ENCODE results near the gene CLASP1.
A peak's percentile ranks its signal among the peaks of the same experiment; 100 is the strongest.
"Not testable (repeated sequence)": the region's sequence is repeated elsewhere in the genome, so short reads cannot be mapped to it uniquely, and the experiment has no call there.

CLASP1 gene

GRCh38 chr2:121671621-121672020 lies 22.4 kb upstream of the CLASP1 start:
- Mint-ChIP-seq H3K9me3 (peaks cover 22 to 27% of the 10 kb centered on the region in 2 donors), H3K36me3 (peaks cover 3 to 21% of the 10 kb centered on the region in 2 donors)
- DNase-seq; H3K4me3 Mint-ChIP-seq; H3K27ac Mint-ChIP-seq; H3K27me3 Mint-ChIP-seq; ATAC-seq (replicated peaks); H3K4me1 Mint-ChIP-seq: not testable (repeated sequence)

- Mint-ChIP-seq H3K36me3 (peaks cover 3 to 21% of the 10 kb centered on the region in 2 donors), H3K4me3 (no peak overlapping the region), H3K4me1 (no peaks in the 10 kb centered on the region), H3K9me3 (peaks cover 17 to 19% of the 10 kb centered on the region in 2 donors), H3K27ac (no peak overlapping the region), H3K27me3 (peaks cover 4 to 6% of the 10 kb centered on the region in 2 donors)
- ATAC-seq (replicated peaks): no peak
- DNase-seq: no peak
These were observed 20.9 kb upstream of the CLASP1 start for GRCh38 chr2:121670181-121670580.

DNA sequence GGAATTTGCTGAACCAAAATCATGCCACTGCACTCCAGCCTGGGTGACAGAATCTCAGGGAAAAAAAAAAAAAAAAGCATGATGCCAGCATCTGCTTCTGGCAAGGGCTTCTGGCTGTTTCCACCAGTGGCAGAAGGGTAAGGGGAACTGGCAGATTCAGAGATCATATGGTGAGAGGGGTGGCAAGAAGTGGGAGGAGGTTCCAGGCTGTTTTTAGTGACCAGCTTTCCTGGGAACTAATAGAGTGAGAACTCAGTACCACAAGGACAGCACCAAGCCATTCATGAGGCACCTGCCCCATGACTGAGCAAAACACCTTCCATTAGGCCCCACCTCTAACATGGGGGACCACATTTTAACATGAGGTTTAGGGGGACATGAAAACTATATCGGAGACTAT lies 18.4 kb upstream of the CLASP1 start:
- Mint-ChIP-seq H3K4me1 (no peaks in the 10 kb centered on the region), H3K27me3 (peaks cover 4 to 6% of the 10 kb centered on the region in 2 donors), H3K27ac (peak overlapping the region; percentile 31), H3K36me3 (peaks cover 3 to 21% of the 10 kb centered on the region in 2 donors), H3K9me3 (peaks cover 5 to 11% of the 10 kb centered on the region in 2 donors), H3K4me3 (no peak overlapping the region)
- ATAC-seq (replicated peaks) (no peak), DNase-seq (no peak)

- DNase-seq (no peak), ATAC-seq (replicated peaks) (no peak)
- H3K4me1 Mint-ChIP-seq: no peaks in the 10 kb centered on the region
- peaks cover 4 to 20% of the 10 kb centered on the region in 2 donors for H3K36me3 Mint-ChIP-seq
- H3K9me3 Mint-ChIP-seq: peaks cover 0 to 6% of the 10 kb centered on the region in 2 donors
- H3K4me3 Mint-ChIP-seq: no peak overlapping the region
- no peak overlapping the region for H3K27ac Mint-ChIP-seq
- peaks cover 4 to 6% of the 10 kb centered on the region in 2 donors for H3K27me3 Mint-ChIP-seq
These were observed 16.8 kb upstream of the CLASP1 start for GRCh38 chr2:121666042-121666441.

DNA sequence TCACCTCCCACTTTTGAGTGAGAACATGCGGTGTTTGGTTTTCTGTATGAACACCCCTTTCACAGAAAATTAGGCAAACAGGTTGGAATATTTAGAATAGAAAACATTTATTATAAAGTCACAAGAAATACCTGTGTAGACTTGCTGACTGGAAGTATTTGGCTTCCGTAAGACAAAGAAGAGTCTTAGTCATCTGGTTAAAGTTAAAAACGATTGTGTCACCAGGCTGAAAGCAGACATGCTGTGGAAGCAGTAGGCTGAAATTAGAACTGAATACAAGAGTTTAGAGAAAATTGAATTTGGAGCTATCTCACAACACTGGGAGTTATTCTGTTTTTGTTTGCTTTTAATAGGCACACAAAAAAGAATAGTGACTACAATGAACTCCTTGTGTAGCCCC lies 16.2 kb upstream of the CLASP1 start:
- no peak for ATAC-seq (replicated peaks)
- Mint-ChIP-seq H3K9me3 (peaks cover 0 to 2% of the 10 kb centered on the region in 2 donors), H3K4me1 (no peaks in the 10 kb centered on the region), H3K27ac (no peak overlapping the region), H3K27me3 (peaks cover 0 to 2% of the 10 kb centered on the region in 2 donors), H3K36me3 (peaks cover 4 to 15% of the 10 kb centered on the region in 2 donors), H3K4me3 (no peak overlapping the region)
- DNase-seq: no peak

DNA sequence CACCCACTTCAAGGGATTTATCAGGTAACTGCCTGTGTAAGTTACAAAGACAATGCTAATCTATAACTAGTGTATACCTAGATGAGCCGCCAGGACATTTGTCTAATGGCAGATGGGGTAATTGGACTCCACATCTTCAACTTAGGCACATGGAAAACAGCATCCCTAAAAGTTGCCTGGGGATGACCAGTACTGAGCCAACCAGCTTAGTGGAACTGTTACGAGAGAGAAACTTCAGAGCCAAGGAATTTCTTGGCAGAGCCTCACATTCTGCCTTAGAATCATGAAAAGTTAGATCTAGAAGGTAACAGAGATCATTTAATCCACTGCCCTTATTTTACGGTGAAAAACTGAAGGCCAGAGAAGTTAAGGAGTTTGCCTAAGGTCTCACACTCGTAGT lies 15.5 kb upstream of the CLASP1 start:
- DNase-seq: no peak
- peaks cover 0 to 1% of the 10 kb centered on the region in 2 donors for H3K9me3 Mint-ChIP-seq
- peaks cover 4 to 15% of the 10 kb centered on the region in 2 donors for H3K36me3 Mint-ChIP-seq
- no peaks in the 10 kb centered on the region for H3K27me3 Mint-ChIP-seq
- ATAC-seq (replicated peaks): no peak
- no peak overlapping the region for H3K4me3 Mint-ChIP-seq
- H3K27ac Mint-ChIP-seq: no peak overlapping the region
- no peaks in the 10 kb centered on the region for H3K4me1 Mint-ChIP-seq

DNA sequence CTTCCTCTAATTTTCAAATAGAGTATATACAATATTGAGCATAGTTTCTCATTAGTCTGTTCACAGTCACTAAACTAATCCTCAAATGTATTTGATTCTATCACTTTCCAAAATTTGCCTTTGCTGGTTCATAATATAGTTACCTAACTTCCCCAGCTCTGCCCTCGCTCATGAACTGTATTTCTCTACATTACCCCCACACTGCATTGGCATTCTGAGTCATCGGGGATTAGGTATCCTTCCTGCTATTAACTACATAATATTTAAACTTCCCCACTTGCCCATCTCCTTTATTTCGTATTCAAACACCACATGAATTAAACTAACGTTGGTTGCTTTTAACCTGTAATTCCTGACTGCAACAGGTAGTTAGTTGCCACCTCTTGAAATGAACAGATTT lies 14.8 kb upstream of the CLASP1 start:
- Mint-ChIP-seq H3K36me3 (peaks cover 4 to 15% of the 10 kb centered on the region in 2 donors), H3K27me3 (no peaks in the 10 kb centered on the region), H3K27ac (no peak overlapping the region), H3K4me3 (no peak overlapping the region), H3K9me3 (peaks cover 0 to 1% of the 10 kb centered on the region in 2 donors), H3K4me1 (no peaks in the 10 kb centered on the region)
- ATAC-seq (replicated peaks) (no peak), DNase-seq (no peak)

DNA sequence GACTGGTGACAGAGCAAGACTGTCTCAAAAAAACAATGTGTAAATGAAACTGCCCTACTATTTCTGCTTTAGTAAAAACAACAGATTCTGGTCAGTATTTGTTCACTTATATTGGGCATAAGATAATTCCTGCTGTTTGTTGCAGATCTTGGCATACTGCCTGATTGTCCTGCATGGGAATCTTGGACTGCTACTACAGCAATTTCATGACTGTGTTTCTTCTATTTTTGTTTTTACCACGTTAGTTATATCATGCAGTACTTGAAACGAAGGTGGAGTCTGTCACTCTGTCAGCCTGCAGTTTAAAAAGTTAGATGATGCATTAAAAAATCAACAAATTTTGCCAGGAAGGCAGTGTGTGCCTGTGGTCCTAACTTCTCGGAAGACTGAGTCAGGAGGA lies 14.2 kb upstream of the CLASP1 start:
- no peaks in the 10 kb centered on the region for H3K27me3 Mint-ChIP-seq
- H3K27ac Mint-ChIP-seq: no peak overlapping the region
- DNase-seq (no peak), ATAC-seq (replicated peaks) (no peak)
- peaks cover 0 to 5% of the 10 kb centered on the region in 2 donors for H3K4me1 Mint-ChIP-seq
- H3K36me3 Mint-ChIP-seq: peaks cover 9 to 20% of the 10 kb centered on the region in 2 donors
- H3K4me3 Mint-ChIP-seq: no peak overlapping the region
- H3K9me3 Mint-ChIP-seq: peaks cover 0 to 1% of the 10 kb centered on the region in 2 donors

DNA sequence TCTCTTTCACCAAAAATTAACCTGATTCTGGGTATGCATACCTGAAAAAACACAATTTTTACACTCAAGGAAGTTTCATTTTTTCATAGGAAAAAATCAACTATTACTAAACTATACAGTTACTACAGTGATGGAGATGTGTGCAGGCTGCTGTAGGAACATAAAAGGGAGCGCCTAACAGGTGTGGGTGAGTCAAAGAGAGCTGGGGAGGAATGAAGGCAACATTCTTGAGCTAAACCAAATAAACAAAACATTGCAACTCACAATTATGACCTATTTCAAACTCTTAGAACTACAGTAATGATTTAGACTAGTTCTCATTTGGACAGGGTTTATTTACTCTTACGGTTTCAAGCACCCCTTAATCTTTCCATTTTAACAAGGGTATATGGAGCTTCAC lies 13.4 kb upstream of the CLASP1 start:
- Mint-ChIP-seq H3K27ac (no peak overlapping the region), H3K27me3 (no peaks in the 10 kb centered on the region), H3K9me3 (no peaks in the 10 kb centered on the region), H3K4me1 (peaks cover 0 to 13% of the 10 kb centered on the region in 2 donors), H3K4me3 (no peak overlapping the region), H3K36me3 (peaks cover 7 to 16% of the 10 kb centered on the region in 2 donors)
- ATAC-seq (replicated peaks) (no peak), DNase-seq (no peak)

- Mint-ChIP-seq H3K27ac (no peak overlapping the region), H3K4me1 (peaks cover 0 to 14% of the 10 kb centered on the region in 2 donors), H3K36me3 (peaks cover 7 to 13% of the 10 kb centered on the region in 2 donors), H3K27me3 (no peaks in the 10 kb centered on the region), H3K4me3 (no peak overlapping the region), H3K9me3 (no peaks in the 10 kb centered on the region)
- DNase-seq (no peak), ATAC-seq (replicated peaks) (no peak)
These were observed 10.7 kb upstream of the CLASP1 start for GRCh38 chr2:121659933-121660332.

DNA sequence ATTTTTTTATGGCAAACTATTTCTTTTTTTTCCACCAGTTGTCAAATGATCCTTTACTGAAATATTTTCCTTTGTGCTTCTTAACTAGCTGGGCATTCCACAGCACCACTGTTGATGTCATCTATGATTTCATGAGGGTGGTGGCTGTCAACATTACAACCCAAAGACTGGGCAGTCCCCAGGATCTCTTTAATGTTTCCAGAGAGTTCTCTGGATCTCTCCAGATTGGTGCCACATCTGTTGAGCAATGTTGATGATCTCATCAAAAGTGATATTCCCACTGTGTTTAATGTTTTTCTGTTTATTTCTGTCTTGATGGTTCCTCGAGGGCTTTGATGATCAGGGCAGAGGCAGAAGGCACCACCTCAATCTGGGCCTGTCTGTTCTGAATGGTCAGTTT lies 9.1 kb upstream of the CLASP1 start:
- not testable (repeated sequence) for DNase-seq; H3K27ac Mint-ChIP-seq; ATAC-seq (replicated peaks); H3K4me3 Mint-ChIP-seq; H3K27me3 Mint-ChIP-seq; H3K9me3 Mint-ChIP-seq
- Mint-ChIP-seq H3K36me3 (peaks cover 11 to 24% of the 10 kb centered on the region in 2 donors), H3K4me1 (peaks cover 8 to 27% of the 10 kb centered on the region in 2 donors)

GRCh38 chr2:121653035-121653434 lies 3.8 kb upstream of the CLASP1 start:
- no peaks in the 10 kb centered on the region for H3K27me3 Mint-ChIP-seq
- ATAC-seq (replicated peaks) (no peak), DNase-seq (no peak)
- peaks cover 23 to 41% of the 10 kb centered on the region in 2 donors for H3K4me1 Mint-ChIP-seq
- H3K4me3 Mint-ChIP-seq: no peak overlapping the region
- H3K27ac Mint-ChIP-seq: no peak overlapping the region
- no peaks in the 10 kb centered on the region for H3K9me3 Mint-ChIP-seq
- H3K36me3 Mint-ChIP-seq: peaks cover 10 to 23% of the 10 kb centered on the region in 2 donors

DNA sequence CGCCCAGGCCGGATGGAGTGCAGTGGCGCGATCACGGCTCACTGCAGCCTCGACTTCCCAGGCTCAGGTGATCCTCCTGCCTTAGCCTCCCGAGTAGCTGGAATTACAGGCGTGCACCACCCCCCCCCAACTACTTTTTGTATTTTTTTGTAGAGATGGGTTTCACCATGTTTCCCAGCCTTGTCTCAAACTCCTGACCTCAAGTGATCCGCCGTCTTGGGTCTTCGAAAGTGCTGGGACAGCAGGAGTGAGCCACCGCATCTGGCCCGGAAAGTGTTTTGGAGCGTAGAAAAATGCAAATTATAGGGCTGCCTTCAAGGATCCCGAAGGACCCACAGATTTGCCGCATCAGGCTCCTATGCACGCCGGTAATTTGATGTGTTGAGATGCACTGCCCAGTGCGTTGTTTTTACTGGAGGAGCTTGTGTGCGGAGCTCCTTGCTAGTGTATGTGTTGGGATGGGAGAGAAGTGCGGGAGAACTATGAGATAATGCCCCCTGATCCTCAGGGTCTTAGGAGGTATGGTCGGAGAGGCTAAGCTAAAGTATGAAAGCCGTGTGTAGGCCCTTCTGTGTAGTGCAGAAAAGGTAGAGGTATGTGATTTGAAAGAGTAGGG lies 1.2 kb upstream of the CLASP1 start:
- peak overlapping the region; percentile 100 for H3K27ac Mint-ChIP-seq
- H3K27me3 Mint-ChIP-seq: no peaks in the 10 kb centered on the region
- H3K9me3 Mint-ChIP-seq: no peaks in the 10 kb centered on the region
- H3K36me3 Mint-ChIP-seq: peaks cover 10 to 27% of the 10 kb centered on the region in 2 donors
- H3K4me3 Mint-ChIP-seq: peak overlapping the region; percentile 98 to 100
- H3K4me1 Mint-ChIP-seq: peaks cover 31 to 53% of the 10 kb centered on the region in 2 donors
- ATAC-seq (replicated peaks): no peak
- peak; percentile 11 for DNase-seq

DNA sequence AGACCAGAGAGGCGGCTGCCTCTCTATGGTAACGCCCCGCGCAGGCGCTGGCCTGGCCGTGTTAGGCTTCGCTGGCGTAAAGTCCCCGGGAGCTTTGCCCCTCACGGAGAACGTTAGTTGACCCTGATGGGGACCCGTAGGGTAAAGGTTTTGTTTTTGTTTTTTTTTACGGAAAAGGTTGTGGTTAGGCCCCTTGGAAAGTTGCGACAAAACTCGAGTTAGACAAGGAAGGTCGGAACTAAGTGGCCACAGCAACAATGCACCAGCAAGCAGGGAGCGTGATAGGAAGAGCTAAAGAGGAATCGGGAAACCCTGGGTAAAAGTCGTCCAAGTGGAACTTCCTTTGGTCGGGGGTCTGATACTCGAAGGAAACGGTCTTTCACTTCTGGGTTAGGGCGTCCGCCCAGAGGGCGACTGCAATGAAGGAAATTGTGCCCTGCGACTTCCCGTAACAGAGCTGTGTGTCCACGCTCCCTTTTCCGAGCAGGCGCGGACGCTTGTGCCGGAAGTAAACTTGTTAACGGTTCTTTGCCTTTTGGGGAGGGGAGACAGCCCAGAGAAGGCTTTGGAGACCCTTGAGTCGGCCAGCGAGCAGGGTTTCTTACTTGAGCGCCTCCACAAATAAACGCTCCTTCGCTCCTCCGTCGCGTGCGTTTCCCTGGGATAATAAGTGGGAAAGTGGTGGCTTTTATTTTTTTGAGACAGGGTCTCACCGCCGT lies 493 bp upstream of the CLASP1 start:
- H3K36me3 Mint-ChIP-seq: peaks cover 10 to 27% of the 10 kb centered on the region in 2 donors
- H3K4me1 Mint-ChIP-seq: peaks cover 33 to 58% of the 10 kb centered on the region in 2 donors

More for the DNA sequence above, 493 bp upstream of the CLASP1 start:
- peak; percentile 97 for ATAC-seq (replicated peaks)
- peak overlapping the region; percentile 98 to 100 for H3K4me3 Mint-ChIP-seq
- peak; percentile 98 for DNase-seq
- H3K27me3 Mint-ChIP-seq: no peaks in the 10 kb centered on the region
- peak overlapping the region; percentile 100 for H3K27ac Mint-ChIP-seq
- no peaks in the 10 kb centered on the region for H3K9me3 Mint-ChIP-seq

Data from stimulated activated naive B cell treated with anti-CD40 and anti-IgM and Interleukin-4, amounts not matched to agents 10 μg/mL and 1 μg/mL and 100 μg/mL, for 72 hours (primary cell).